HCT116 (cell line): ENCODE measurements around the gene TCF19. TPM values are rescaled to one million over a fixed set of nuclear protein-coding genes. Genes with fewer than 3 reads are reported as not detected.

Source experiments
- ATAC-seq: fragments of 200-7000 bp; cut with Tn5 transposase; 2 replicates; pipeline ENCODE4 v1.9.1; 2020; ENCODE audit warnings: mild to moderate bottlenecking, moderate library complexity
- BruUV-seq: library from RNA; stranded (reverse); fragments of 400-500 nt; replicated peaks from 2 replicates; lab custom pipeline; 2021; lab: Mats Ljungman, UMichigan
- CTCF ChIA-PET: fragments of 300-600 bp; sonication (Branson Sonifier 250); formaldehyde crosslinking; loops from one replicate; lab custom pipeline; 2021; ENCODE audit warnings: antibody characterized with exemption; lab: Charles Lee
- POLR2A ChIA-PET: fragments of 300-600, 350-600 bp; sonication (Branson Sonifier 250); formaldehyde crosslinking; loops from one replicate; lab custom pipeline; 2021; ENCODE audit warnings: antibody characterized with exemption; lab: Charles Lee
- RAD21 ChIA-PET, 2 experiments: fragments of 300-600 bp; sonication (Branson Sonifier 250); formaldehyde crosslinking; loops; one replicate each; lab custom pipeline; 2023; ENCODE audit warnings: low total read pairs in 2 of 2; ENCODE audit not compliant: uncharacterized antibody in 2 of 2, unreplicated experiment in 2 of 2, low non-redundant PET in 1 of 2; lab: Charles Lee
- DNase-seq: peaks from one replicate; pipeline ENCODE4 v3.0.0-alpha.2; 2010; ENCODE audit warnings: low read depth, low spot score
- H2AFZ ChIP-seq: fragments of 200-600 bp; shearing (Covaris generic), sonication (generic); 2 replicates; pipeline ENCODE4 v1.6.1; 2017; ENCODE audit warnings: low read depth, mixed run types, mixed read lengths, antibody characterized with exemption, low read length; ENCODE audit not compliant: poor library complexity, severe bottlenecking
- H3K27ac ChIP-seq: 2 replicates; pipeline ENCODE4 v1.5.1; 2012; ENCODE audit warnings: low read depth, low read length
- H3K27me3 ChIP-seq: fragments of 200-600 bp; sonication (generic); 2 replicates; pipeline ENCODE4 v1.6.1; 2016; ENCODE audit warnings: mixed run types, low read length, mixed read lengths; ENCODE audit not compliant: insufficient read depth
- H3K36me3 ChIP-seq, 2 experiments: fragments of 200-500 bp in 1 of 2; fragments of 200-600 bp in 1 of 2; sonication (Bioruptor generic) in 1 of 2; sonication (generic) in 1 of 2; 2 replicates each; pipeline versions ENCODE4 v1.5.1 to v1.6.1; 2014 to 2016; ENCODE audit warnings: low read length in 2 of 2, inconsistent platforms in 1 of 2, mixed read lengths in 1 of 2, mixed run types in 1 of 2; ENCODE audit not compliant: insufficient read depth in 2 of 2, control insufficient read depth in 1 of 2
- H3K4me1 ChIP-seq, 2 experiments: fragments of 200-600 bp in 1 of 2; sonication (generic) in 1 of 2; 2 replicates each; pipeline versions ENCODE4 v1.5.1 to v1.6.1; 2012 to 2017; ENCODE audit warnings: low read length in 2 of 2, inconsistent platforms in 1 of 2, mild to moderate bottlenecking in 1 of 2, mixed read lengths in 1 of 2, mixed run types in 1 of 2, moderate library complexity in 1 of 2; ENCODE audit not compliant: insufficient read depth in 2 of 2, control insufficient read depth in 1 of 2
- H3K4me2 ChIP-seq: fragments of 200-600 bp; sonication (generic); 2 replicates; pipeline ENCODE4 v1.6.1; 2017; ENCODE audit warnings: mixed run types, low read length, mixed read lengths
- H3K4me3 ChIP-seq, 2 experiments: fragments of 200-600 bp in 1 of 2; sonication (generic) in 1 of 2; replicated peaks in 1 of 2; 2 replicates each; pipeline ENCODE4 v1.5.1; 2011 to 2016; ENCODE audit warnings: low read length in 2 of 2, control low read depth in 1 of 2, low read depth in 1 of 2, mild to moderate bottlenecking in 1 of 2, mixed read lengths in 1 of 2, mixed run types in 1 of 2
- H3K79me2 ChIP-seq: fragments of 200-600 bp; sonication (generic); 2 replicates; pipeline ENCODE4 v1.6.1; 2017; ENCODE audit warnings: mild to moderate bottlenecking, mixed run types, low read length, moderate library complexity, mixed read lengths; ENCODE audit not compliant: insufficient read depth
- H3K9ac ChIP-seq: fragments of 200-600 bp; sonication (generic); 2 replicates; pipeline ENCODE4 v1.6.1; 2016; ENCODE audit warnings: low read length, mixed read lengths
- H3K9me2 ChIP-seq: fragments of 200-600 bp; sonication (generic), shearing (Covaris generic); 2 replicates; pipeline ENCODE4 v1.6.1; 2017; ENCODE audit warnings: mixed run types, mild to moderate bottlenecking, moderate library complexity; ENCODE audit not compliant: insufficient read depth
- H3K9me3 ChIP-seq, 2 experiments: fragments of 200-500 bp in 1 of 2; fragments of 200-600 bp in 1 of 2; sonication (Bioruptor generic) in 1 of 2; sonication (generic) in 1 of 2; 2 replicates each; pipeline ENCODE4 v1.6.1; 2014 to 2017; ENCODE audit warnings: low read length in 2 of 2, mixed read lengths in 2 of 2, inconsistent platforms in 1 of 2, low read depth in 1 of 2, mild to moderate bottlenecking in 1 of 2, mixed run types in 1 of 2, moderate library complexity in 1 of 2; ENCODE audit not compliant: control insufficient read depth in 1 of 2, insufficient read depth in 1 of 2
- H4K20me1 ChIP-seq: fragments of 200-600 bp; sonication (generic), shearing (Covaris generic); 2 replicates; pipeline ENCODE4 v1.6.1; 2017; ENCODE audit warnings: mixed run types, mild to moderate bottlenecking, moderate library complexity; ENCODE audit not compliant: insufficient read depth
- EGR1 ChIP-seq: IDR thresholded peaks from 2 replicates; pipeline ENCODE4 v1.6.1; 2012; ENCODE audit warnings: low read depth
- ELF1 ChIP-seq: IDR thresholded peaks from 2 replicates; pipeline ENCODE4 v1.6.1; 2012; ENCODE audit warnings: low read depth, borderline replicate concordance
- EZH2 ChIP-seq: fragments of 200-600 bp; sonication (generic); IDR thresholded peaks from 2 replicates; pipeline ENCODE4 v1.6.1; 2017; ENCODE audit warnings: antibody characterized with exemption, mixed run types
- FOSL1 ChIP-seq: IDR thresholded peaks from 2 replicates; pipeline ENCODE4 v1.6.1; 2012; ENCODE audit warnings: low read depth
- MAX ChIP-seq: IDR thresholded peaks from 2 replicates; pipeline ENCODE4 v1.6.1; 2012
- POLR2A ChIP-seq: IDR thresholded peaks from 2 replicates; pipeline ENCODE4 v1.7.0; 2011; ENCODE audit warnings: borderline replicate concordance; ENCODE audit not compliant: insufficient read depth, insufficient read length; ENCODE audit errors: extremely low read depth
- POLR2AphosphoS5 ChIP-seq: IDR thresholded peaks from 2 replicates; pipeline ENCODE4 v1.6.1; 2011; ENCODE audit warnings: mild to moderate bottlenecking, low read depth, low read length, moderate library complexity
- RAD21 ChIP-seq: IDR thresholded peaks from 2 replicates; pipeline ENCODE4 v1.6.1; 2012; ENCODE audit warnings: low read depth, mild to moderate bottlenecking
- SIN3A ChIP-seq: IDR thresholded peaks from 2 replicates; pipeline ENCODE4 v1.6.1; 2012; ENCODE audit warnings: low read depth
- SP1 ChIP-seq: IDR thresholded peaks from 2 replicates; pipeline ENCODE4 v1.6.1; 2012; ENCODE audit warnings: low read depth
- YY1 ChIP-seq: IDR thresholded peaks from 2 replicates; pipeline ENCODE4 v1.6.1; 2011; ENCODE audit warnings: low read length, low read depth, moderate library complexity, mild to moderate bottlenecking; ENCODE audit not compliant: insufficient replicate concordance; ENCODE audit errors: extremely low read depth
- ZBTB33 ChIP-seq: IDR thresholded peaks from 2 replicates; pipeline ENCODE4 v1.6.1; 2011; ENCODE audit warnings: mild to moderate bottlenecking, low read length, moderate library complexity; ENCODE audit not compliant: insufficient replicate concordance; ENCODE audit errors: extremely low read depth
- ZFX ChIP-seq: fragments of 450-650 bp; IDR thresholded peaks from 2 replicates; pipeline ENCODE4 v1.6.1; 2017
- ZNF274 ChIP-seq: fragments of 200-500 bp; sonication (Bioruptor generic); IDR thresholded peaks from 2 replicates; pipeline ENCODE4 v1.6.1; 2014; ENCODE audit warnings: mild to moderate bottlenecking, low read depth, low read length, inconsistent platforms
- intact Hi-C: fragments of 100-400 bp; cut with micrococcal nuclease; formaldehyde crosslinking; loops from 2 replicates; pipeline ENCODE4 v1.10.0; 2022
- total RNA-seq: library from RNA; stranded (reverse); gene quantifications from one replicate; pipeline ENCODE4 v1.2.1, GENCODE V29; 2021; ENCODE audit not compliant: unreplicated experiment
- TF ChIP-seq, protein P1 (sequence below), 3 experiments: fragments of 200-600 bp in 1 of 3; sonication (generic) in 1 of 3; IDR thresholded peaks in 2 of 3; conservative IDR thresholded peaks in 1 of 3; 2 replicates each; pipeline ENCODE4 v1.5.1; 2012 to 2017; ENCODE audit warnings: low read depth in 2 of 3, low read length in 2 of 3, antibody characterized with exemption in 1 of 3, borderline replicate concordance in 1 of 3, control low read depth in 1 of 3, mild to moderate bottlenecking in 1 of 3, mixed read lengths in 1 of 3, mixed run types in 1 of 3, moderate library complexity in 1 of 3; ENCODE audit not compliant: insufficient read depth in 1 of 3
- TF ChIP-seq, protein P2 (sequence below): IDR thresholded peaks from 2 replicates; pipeline ENCODE4 v1.6.1; 2012

TCF19 gene
- total RNA-seq, 1 experiment from 2014 or later, result 15.4 TPM

- Histone ChIP-seq H3K9ac (no peak overlapping the region), H3K36me3 (peaks cover 0 to 3% of the 10 kb centered on the region in 2 experiments; a peak in 1 of 4 replicates), H3K4me1 (no peaks in the 10 kb centered on the region), H2AFZ (no peak overlapping the region), H3K27me3 (no peaks in the 10 kb centered on the region), H4K20me1 (no peaks in the 10 kb centered on the region), H3K4me3 (no peak overlapping the region), H3K9me3 (no peaks in the 10 kb centered on the region), H3K4me2 (no peak overlapping the region), H3K27ac (no peak overlapping the region), H3K79me2 (no peaks in the 10 kb centered on the region), H3K9me2 (no peaks in the 10 kb centered on the region)
- ChIA-PET CTCF (no interaction called here), POLR2A (no interaction called here), RAD21 (no interaction called here)
- BruUV-seq, result no TSS peak
- intact Hi-C loops, result no loop called here
- TF ChIP-seq SP1, result no peak
- TF ChIP-seq, protein P1, sequence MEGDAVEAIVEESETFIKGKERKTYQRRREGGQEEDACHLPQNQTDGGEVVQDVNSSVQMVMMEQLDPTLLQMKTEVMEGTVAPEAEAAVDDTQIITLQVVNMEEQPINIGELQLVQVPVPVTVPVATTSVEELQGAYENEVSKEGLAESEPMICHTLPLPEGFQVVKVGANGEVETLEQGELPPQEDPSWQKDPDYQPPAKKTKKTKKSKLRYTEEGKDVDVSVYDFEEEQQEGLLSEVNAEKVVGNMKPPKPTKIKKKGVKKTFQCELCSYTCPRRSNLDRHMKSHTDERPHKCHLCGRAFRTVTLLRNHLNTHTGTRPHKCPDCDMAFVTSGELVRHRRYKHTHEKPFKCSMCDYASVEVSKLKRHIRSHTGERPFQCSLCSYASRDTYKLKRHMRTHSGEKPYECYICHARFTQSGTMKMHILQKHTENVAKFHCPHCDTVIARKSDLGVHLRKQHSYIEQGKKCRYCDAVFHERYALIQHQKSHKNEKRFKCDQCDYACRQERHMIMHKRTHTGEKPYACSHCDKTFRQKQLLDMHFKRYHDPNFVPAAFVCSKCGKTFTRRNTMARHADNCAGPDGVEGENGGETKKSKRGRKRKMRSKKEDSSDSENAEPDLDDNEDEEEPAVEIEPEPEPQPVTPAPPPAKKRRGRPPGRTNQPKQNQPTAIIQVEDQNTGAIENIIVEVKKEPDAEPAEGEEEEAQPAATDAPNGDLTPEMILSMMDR (IDR thresholded peaks at IDR 0.05 in 2 of 3, conservative IDR thresholded peaks at IDR 0.05 in 1 of 3; ENCODE audit: borderline replicate concordance in 1 of 3, insufficient read depth in 1 of 3, low read depth in 2 of 3, low read length in 2 of 3), result no peak
- no peak for TF ChIP-seq POLR2AphosphoS5
- TF ChIP-seq, protein P2, sequence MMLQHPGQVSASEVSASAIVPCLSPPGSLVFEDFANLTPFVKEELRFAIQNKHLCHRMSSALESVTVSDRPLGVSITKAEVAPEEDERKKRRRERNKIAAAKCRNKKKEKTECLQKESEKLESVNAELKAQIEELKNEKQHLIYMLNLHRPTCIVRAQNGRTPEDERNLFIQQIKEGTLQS, result no peak
- no peak for TF ChIP-seq ELF1
- TF ChIP-seq ZNF274, result no peak
- DNase-seq (no peak), ATAC-seq (no peak)
These were observed 14.0 kb upstream of the TCF19 start for GRCh38 chr6:31144296-31144969.

DNA sequence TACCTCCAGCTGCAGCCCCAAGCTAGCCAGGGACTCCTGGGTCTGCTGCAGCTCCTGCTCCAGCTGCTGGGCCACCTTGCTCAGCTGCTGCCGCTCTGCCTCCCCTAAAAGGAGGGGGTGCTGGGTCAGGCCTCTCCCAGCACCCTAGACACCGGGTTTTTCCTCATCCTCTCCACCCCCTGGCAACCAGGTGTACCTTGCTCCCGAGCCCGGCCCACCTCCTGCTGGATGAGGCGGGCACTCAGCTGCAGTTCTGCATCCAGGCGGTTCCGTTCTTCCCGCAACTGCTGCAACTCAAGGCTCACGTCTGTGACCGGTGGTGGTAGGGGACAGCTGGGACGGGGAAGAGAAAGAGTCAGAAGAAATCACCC is 13.4 kb upstream of the TCF19 start:
- no peak overlapping the region for H3K4me2 ChIP-seq
- H3K4me3 ChIP-seq, result no peak overlapping the region
- no peaks in the 10 kb centered on the region for H3K27me3 ChIP-seq
- H3K9me2 ChIP-seq, result no peaks in the 10 kb centered on the region
- ChIA-PET POLR2A (no interaction called here), CTCF (no interaction called here), RAD21 (no interaction called here)
- no peak overlapping the region for H3K27ac ChIP-seq
- intact Hi-C loops, result no loop called here
- ATAC-seq (no peak), DNase-seq (no peak)
- H3K9me3 ChIP-seq, result no peaks in the 10 kb centered on the region
- no TSS peak for BruUV-seq
- no peaks in the 10 kb centered on the region for H3K79me2 ChIP-seq
- H3K36me3 ChIP-seq, result peaks cover 0 to 3% of the 10 kb centered on the region in 2 experiments; a peak in 1 of 4 replicates
- H2AFZ ChIP-seq, result no peak overlapping the region
- no peaks in the 10 kb centered on the region for H3K4me1 ChIP-seq
- no peaks in the 10 kb centered on the region for H4K20me1 ChIP-seq
- no peak overlapping the region for H3K9ac ChIP-seq
- TF ChIP-seq ELF1, result no peak
- no peak for TF ChIP-seq SP1
- no peak for TF ChIP-seq ZFX
- TF ChIP-seq FOSL1, result no peak
- TF ChIP-seq, protein P2, result no peak
- no peak for TF ChIP-seq EZH2
- no peak for TF ChIP-seq RAD21
- no peak for TF ChIP-seq ZBTB33
- TF ChIP-seq MAX, result no peak
- no peak for TF ChIP-seq YY1
- no peak for TF ChIP-seq POLR2A
- no peak for TF ChIP-seq EGR1
- TF ChIP-seq SIN3A, result no peak
